Loucy (cell line): ENCODE results near the gene FASTKD3.

Experiments used
- EZH2phosphoT487 ChIP-seq: fragments of 200-600 bp; IDR thresholded peaks from 2 replicates; pipeline ENCODE4 v1.6.1; 2018; ENCODE audit warnings: antibody characterized with exemption, mild to moderate bottlenecking, moderate library complexity, borderline replicate concordance
- TF ChIP-seq, protein P1 (sequence below): fragments of 200-600 bp; sonication (generic); conservative IDR thresholded peaks from 2 replicates; pipeline ENCODE4 v1.5.1; 2014; ENCODE audit warnings: mild to moderate bottlenecking, antibody characterized with exemption, low read length

DNA sequence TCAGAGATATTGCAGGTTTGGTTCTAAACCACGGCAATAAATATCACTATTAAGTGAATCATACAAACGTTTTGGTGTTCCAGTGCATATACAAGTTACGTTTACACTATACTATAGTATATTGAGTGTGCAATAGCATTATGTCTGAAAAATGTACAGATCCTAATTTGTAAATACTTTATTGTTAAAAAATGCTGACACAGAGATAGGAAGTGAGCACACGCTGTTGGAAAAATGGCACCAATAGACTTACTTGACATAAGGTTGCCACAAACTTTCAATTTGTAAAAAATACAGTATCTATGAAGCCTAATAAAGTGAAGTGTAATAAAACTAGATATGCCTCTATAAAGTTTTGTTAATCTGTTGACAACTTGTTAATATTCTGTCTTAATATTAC lies 33.8 kb downstream of the FASTKD3 start:
- TF ChIP-seq, protein P1, sequence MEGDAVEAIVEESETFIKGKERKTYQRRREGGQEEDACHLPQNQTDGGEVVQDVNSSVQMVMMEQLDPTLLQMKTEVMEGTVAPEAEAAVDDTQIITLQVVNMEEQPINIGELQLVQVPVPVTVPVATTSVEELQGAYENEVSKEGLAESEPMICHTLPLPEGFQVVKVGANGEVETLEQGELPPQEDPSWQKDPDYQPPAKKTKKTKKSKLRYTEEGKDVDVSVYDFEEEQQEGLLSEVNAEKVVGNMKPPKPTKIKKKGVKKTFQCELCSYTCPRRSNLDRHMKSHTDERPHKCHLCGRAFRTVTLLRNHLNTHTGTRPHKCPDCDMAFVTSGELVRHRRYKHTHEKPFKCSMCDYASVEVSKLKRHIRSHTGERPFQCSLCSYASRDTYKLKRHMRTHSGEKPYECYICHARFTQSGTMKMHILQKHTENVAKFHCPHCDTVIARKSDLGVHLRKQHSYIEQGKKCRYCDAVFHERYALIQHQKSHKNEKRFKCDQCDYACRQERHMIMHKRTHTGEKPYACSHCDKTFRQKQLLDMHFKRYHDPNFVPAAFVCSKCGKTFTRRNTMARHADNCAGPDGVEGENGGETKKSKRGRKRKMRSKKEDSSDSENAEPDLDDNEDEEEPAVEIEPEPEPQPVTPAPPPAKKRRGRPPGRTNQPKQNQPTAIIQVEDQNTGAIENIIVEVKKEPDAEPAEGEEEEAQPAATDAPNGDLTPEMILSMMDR: no peak
- no peak for TF ChIP-seq EZH2phosphoT487
